Activated CD8-positive, alpha-beta memory T cell treated with anti-CD3 and anti-CD28 coated beads, Interleukin-2, amount 50 U/mL, for 48 hours (primary cell): Measurements from ENCODE around the gene CFAP46.
"Not testable (repeated sequence)": the region's sequence is repeated elsewhere in the genome, so short reads cannot be mapped to it uniquely, and the experiment has no call there.

Experiments
- DNase-seq: peaks from one replicate; pipeline ENCODE4 v3.0.0-alpha.2; 2020

The CFAP46 gene

DNA sequence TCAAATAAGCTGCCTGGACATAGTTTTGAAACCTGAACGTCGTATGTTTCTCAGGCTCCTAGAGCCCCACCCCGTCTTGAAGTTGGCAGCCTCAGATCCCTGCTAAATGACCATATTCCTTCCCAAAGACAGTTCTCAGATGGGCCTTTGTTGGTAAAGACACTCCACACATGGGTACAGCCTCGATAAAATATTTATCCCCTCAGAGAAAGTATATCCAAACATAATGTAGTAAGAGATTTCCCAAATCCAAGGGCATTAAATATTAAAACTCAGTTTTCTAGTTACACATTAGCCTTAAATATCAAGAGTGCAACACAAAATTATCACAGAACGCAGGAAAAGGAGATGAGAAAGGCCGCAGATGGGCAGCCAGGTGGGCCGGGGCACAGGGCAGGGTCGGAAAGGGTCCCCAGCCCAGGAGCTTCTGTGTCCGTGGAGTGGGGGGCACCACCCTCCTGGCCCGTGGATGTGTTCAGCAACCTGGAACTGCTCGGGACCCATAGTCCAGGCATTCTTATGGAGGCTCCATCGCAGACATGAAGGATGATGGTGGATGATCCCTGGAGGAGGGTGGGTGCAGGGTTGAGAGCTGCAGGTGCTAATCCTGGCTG, 1.5 kb upstream of the CFAP46 start:
- DNase-seq: no peak

DNA sequence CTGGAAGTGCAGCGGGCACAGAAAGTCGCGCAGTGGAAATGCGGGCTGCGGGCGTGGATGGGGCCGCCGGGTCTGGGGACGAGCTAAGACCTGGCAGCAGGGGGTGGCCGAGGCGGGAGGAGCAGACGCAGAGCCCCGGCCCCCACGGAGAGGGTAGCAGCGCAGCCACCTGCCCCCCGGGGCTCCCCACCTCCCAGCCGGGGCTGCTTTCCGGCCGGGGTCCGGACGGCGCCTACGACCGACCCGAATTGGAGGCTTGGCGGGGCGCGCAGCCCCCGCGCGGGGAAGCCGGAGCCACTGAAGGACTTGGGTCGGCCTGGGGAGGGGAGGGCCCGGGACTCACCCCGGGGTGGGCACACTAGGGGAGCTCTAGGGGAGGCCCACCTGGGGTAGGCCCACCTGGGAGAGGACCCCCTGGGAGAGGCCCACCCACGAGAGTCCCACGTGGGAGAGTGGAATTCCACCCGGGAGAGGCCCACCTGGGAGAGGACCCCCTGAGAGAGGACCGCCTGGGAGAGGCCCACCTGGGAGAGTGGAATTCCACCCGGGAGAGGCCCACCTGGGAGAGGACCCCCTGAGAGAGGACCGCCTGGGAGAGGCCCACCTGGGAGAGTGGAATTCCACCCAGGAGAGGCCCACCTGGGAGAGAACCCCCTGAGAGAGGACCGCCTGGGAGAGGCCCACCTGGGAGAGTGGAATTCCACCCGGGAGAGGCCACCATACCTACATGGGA, 854 bp upstream of the CFAP46 start:
- no peak for DNase-seq

DNA sequence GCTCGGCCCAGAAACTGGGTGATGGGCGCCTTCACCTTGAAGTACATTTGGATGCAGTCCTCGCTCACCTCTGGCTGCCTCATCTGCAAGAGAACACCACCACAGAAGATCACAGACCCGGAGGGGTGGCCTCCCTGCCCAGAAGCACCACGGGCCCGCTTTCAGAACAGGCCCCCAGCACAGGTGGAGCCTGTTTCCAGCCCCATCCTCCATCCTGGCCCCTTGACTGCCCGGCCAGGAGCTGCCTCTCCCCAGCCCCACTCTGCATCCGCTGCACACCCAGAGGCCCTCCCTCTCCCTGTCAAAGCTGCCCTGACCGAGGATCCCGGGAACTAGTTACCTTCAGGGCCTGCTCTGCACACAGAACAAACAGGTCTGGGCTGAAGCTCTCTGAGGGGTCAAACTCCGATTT, 724 bp downstream of the CFAP46 start:
- no peak for DNase-seq

DNA sequence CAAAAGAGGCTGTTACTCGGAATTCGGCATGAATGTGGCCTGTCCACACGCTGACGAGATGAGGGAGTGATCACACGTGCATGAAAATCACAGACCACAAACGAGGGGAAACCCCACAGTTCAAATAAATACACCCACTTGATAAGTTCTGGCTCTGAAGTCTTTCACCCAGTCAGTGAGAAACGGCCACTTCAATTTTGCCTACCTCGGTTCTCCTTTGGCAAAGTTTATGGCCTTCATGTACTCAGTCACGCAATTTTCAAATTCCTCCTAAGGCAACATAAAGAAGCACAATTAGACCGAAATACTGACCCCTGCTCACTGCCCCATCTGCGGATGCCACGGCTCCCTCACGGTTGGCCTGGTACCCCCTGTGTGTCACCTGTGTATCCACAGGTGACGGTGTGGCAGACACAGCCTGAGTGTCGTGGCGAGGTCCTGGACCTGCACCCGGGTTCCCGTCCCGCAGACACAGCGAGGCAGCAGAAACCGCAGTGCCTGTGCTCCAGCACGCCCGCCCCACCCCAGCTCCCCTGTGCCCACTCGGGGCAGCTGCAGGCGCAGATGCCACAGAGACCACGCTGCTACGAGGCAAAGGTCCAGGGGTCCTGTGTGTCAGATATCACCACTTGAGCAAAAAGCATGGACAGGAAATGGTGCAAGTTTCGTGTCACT, 1.4 kb downstream of the CFAP46 start:
- DNase-seq: no peak

DNA sequence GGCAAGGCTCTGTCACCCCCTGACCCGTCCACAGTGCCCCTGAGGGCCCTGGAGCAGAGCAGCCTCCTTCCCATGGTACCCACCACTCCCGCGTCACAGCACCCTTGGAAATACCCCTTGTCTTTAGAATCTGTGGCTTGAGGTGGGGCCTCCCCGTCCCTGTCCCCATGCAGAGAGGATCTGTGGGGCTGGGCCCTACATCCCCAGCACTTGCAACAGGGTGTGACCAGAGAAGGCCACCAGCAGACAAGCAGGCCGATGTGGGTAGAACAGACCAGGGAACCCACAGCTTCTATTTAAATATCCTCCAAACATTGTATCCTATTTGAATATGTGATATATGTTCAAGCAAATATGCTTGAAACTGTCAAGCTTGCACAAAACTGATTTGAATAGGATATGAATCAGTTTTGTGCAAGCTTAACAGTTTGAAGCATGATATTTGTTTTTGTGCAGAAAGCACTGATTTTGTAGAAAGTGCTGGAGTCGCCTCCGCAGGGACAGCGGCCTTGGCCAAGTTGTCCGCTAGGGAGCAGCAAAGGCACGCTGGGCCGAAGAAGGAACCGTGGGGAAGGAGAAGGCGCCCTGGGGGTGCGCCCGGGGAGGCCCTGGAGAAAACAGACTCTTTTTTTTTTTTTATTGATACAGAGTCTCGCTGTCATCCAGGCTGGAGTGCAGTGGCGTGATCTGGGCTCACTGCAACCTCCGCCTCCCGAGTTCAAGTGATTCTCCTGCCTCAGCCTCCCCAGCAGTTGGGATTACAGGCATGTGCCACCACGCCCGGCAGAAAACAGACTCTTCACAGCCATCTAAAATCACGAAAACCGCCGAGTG, 2.2 kb downstream of the CFAP46 start:
- peak; percentile 71 for DNase-seq

DNA sequence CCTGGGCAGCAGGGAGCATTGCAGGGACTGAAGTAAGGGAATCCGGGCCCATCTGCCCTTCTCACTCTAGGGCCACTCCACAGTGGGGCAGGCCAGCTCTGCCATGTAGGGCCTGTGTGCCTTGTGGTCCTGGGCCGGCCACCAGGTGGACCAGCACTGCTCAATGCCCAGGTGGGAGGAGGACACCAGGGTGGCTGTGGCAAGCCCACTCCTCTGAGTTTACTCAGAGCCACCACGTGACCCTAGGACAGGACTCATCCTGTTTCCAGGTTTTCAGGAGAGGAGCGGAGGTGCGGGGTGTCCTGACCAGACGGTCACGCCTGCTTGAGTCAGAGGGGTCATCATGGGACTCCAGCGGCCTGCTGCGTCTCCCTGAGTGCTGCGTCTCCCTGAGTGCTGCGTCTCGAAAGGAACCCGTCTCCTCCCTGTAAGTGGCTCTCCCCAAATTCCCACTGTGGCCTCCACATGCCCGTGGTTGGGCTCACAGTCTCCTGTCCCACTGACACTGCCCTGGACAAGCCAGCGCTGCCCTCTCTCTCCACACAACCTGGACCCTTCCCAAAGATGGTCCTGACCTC, 2.9 kb downstream of the CFAP46 start:
- no peak for DNase-seq

DNA sequence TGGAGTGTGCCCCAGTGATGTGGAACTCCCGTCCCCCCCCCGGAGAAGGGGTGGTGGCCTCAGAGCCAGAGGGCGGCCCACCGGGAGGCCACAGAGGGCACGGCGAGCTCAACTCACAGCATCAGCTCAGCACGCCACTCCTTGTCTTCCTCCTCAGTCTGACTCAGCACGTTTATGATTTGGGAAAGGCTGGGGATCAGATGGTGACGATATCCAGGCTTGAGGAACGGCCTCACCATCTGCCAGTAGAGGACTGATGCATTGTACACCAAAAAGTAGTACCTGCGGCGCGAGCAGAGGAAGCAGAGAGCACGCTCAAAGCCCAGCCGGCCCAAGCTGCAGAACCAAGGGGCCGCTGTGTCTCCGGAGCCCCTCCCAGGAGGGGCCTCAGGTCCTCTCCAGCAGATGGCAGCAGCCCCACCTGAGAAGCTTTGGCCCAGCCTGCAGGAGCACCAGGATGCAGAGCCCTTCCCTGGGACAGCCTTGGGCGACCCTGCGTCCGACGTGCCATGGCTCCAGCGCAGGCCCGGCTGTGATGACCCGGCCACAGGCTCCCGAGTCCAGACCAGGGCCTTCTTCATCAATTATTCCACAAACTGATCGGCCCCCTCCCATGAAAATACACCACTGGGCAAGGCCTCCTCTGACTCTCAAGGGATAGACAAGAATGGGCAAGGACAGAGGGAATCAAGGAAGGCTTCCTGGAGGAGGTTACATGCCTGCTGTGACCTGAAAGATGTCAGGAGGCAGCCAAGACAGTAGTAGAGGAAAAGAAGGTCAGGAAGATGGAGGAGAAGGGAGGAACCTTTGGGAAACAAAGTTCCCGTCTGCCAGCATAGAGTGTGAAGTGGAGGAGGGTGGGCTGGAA, 3.7 kb downstream of the CFAP46 start:
- no peak for DNase-seq

DNA sequence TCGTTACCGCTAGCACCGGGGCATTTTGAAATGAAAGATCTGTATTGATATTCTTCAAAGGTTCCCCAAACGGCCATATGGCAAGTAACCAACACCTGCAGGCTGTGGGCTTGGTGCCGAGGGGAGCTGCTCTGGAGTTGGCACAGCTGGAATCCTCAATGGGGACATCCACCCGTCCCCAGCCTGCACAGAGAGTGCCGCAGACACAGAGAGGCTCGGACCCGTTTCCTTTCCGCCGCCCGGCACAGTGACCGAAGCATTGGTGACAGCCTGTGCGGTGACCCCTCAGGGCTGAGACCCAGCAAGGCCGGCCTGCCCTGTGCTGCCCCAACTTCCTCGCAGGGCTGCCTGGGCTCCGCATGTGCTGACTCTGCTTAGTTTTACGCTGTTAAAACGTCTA, 4.5 kb downstream of the CFAP46 start:
- DNase-seq: no peak

DNA sequence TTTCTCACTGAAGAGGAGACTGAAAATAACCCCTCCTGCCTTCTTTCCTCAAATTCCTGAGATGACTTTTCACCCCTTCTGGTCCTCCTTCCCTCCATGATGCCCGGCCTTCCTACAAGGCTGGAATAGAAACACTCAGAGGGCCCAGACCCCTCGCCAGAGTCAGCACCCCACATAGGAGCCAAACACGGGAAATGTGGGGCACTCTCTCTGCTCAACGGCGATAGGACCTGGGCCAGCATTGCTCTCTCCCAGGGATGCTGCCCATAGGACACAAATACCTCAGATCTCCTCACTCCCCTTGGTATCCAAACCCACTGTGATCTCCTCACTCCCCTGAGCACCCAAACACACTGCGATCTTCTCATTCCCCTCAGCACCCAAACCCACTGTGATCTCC, 7.4 kb downstream of the CFAP46 start:
- DNase-seq: no peak

DNA sequence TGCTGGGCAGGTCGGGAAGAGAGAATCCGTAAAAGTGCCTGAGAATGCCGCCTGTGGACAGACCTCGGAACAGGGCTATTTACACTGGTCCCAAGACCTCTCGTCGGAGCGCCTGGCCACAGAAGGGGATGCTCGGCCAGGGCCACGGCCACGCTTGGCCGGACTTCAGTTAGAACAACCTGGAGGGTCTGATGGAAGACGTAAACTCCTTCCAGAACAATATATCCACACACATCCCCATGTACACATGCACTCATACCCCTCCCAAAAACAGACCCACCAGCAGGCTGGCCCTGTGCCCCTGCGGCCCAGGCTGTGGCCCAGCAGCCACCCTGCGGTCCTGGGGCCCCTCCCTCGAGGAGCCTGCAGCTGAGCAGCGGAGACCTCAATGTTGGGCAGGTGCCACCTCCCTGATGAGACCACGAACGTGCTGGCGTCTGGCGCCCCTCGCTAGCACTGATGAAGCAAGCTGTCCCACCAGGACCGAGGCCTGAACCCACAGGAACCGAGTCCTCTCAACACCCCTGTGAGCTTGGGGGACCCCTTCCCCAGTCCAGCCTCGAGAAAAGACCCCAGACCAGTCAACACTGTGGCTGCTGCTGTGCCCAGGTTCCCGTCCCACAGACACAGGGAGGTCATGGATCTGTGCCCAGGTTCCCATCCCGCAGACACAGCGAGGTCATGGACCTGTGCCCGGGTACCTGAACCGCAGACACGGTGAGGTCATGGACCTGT, 8.9 kb downstream of the CFAP46 start:
- DNase-seq: no peak

DNA sequence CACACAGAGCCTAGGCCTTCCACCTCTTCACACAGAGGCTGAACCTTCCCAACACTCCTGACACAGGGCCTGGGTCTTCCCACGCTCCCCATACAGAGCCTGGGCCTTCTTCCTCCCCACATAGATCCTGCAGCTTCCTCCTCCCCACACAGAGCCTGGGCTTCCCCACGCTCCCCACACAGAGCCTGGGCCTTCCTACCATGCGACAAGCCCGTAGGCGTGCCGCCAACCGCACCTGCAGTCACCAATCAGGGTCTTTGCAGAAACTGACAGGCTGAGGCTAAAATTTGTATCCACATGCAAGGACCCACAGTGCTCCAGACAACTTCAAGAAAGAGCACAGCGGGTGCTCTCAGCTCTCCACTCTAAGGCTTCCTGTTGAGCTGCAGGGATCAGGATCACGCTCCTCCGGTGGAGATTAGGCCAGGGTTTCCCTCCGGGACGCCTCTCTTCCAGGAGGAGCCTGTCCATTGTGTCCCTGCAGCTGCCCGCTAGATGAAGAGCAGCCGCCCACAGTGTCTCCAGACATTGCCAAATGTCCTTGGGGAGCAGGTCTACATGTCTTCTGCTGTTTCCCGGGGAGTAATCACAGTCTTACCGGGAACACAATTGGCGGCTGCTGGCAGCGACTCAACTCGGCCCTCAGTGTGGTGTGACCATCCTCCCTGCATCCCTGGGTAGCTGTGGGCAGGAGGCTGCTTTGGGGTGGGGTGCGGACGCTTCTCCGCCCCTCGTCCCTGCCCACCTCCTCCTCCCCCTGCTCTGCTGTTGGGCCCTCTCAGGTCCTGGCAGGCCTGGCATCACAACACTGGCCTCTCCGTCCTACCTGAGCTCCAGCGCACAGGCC, 9.7 kb downstream of the CFAP46 start:
- no peak for DNase-seq

DNA sequence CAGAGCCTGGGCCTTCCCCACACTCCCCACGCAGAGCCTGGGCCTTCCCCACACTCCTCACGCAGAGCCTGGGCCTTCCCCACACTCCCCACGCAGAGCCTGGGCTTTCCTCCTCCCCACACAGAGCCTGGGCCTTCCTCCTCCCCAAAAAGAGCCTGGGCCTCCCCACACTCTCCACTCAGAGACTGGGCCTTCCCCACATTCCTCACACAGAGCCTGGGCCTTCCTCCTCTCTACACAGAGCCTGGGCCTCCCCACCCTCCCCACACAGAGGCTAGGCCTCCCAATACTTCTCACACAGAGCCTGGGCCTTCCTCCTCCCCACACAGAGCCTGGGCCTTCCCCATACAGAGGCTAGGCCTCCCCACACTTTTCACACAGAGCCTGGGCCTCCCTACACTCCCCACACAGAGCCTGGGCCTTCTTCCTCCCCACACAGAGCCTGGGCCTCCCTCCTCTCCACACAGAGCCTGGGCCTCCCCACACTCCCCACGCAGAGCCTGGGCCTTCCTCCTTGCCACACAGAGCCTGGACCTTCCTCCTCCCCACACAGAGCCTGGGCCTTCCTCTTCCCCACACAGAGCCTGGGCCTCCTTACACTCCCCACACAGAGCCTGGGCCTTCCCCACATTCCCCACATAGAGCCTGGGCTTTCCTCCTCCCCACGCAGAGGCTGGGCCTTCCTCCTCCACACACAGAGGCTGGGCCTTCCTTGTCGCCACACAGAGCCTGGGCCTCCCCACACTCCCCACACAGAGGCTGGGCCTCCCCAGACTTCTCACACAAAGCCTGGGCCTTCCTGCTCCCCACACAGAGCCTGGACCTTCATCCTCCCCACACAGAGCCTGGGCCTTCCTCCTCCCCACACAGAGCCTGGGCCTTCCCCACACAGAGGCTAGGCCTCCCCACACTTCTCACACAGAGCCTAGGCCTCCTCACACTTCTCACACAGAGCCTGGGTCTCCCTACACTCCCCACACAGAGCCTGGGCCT, 10.8 kb downstream of the CFAP46 start:
- not testable (repeated sequence) for DNase-seq

DNA sequence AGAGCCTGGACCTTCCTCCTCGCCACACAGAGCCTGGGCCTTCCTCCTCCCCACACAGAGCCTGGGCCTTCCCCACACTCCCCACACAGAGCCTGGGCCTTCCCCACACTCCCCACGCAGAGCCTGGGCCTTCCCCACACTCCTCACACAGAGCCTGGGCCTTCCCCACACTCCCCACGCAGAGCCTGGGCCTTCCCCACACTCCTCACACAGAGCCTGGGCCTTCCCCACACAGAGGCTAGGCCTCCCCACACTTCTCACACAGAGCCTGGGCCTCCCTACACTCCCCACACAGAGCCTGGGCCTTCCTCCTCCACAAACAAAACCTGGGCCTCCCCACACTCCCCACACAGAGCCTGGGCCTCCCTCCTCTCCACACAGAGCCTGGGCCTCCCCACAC, 11.7 kb downstream of the CFAP46 start:
- DNase-seq: not testable (repeated sequence)

DNA sequence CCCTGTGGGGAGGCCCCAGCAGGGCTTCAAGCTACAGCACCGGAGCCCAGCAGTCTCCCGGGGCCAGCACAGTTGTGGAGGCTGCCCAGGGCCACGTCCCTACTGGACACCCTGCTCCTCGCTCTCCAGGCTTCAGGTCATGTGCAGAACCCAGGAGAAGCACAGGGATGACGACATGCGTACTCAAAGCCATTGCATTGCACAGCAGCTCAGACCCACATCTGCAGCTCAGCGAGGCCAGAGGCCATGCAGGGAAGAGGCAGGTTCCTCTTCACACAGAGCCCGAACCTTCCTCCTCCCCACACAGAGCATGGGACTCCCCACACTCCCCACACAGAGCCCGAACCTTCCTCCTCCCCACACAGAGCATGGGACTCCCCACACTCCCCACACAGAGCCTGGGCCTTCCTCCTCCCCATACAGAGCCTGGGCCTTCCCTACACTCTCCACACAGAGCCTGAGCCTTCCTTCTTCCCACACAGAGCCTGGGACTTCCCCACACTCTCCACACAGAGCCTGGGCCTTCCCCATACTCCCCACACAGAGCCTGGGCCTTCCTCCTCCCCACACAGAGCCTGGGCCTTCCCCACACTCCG, 12.3 kb downstream of the CFAP46 start:
- no peak for DNase-seq

DNA sequence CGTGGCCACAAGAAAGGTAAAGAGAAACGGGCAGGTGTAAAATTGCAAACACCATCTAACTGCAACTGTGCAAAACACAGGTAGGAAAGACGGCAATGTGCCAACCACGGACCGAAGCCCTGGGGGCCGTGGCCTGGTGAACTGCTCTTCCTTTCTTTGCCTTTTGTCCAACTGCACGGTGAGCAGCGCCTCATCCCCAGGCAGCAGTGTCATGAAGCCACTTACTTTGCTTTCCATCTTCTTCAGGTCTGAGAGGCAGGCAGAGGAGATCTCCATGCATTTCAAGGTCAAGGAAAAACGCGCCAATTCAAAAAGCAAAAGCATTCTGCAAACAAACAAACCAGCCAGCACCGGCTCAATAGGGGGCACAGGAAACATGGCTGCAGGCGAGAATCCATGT, 12.9 kb downstream of the CFAP46 start:
- DNase-seq: no peak

DNA sequence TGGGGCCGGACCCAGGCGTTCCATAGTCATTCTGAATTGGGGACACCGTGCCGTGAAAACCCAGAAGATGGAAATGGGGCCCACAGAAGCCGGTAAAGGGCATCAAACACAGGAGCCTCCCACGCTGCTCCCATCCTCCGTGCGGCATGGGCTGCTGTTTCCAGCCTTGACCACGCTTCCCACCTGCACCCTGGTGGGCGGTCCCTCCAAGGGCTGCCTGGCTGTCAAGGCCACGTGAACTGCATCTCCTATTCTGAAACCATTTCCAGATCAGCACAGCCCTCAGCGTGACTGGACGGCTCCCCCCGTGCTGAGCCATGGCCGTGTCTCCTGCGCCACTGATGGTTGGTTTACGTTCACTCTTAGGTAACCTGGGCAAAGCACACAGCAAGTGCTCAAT, 14.1 kb downstream of the CFAP46 start:
- no peak for DNase-seq

DNA sequence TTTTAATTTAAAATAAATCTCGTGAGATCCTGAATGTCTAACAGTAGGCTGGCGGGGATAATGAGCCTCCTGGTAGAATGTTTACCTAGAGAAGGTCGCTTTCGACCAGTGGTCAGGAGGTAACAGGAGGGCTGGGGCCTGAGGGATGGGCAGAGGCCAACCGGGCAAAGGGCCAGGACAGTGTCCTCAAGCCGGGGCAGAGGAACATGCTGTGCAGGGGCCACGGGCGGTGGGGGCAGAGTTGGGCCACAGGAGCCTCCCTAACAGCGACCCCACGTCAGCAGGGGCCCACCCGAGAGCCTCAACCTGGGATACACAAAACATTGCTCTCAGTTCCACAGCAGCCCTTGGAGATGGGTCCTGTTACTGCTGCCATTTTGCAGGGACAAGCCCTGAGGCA, 14.5 kb downstream of the CFAP46 start:
- DNase-seq: no peak
